ENCODE measurements around the gene MVB12B. TPM values are rescaled to one million over a fixed set of nuclear protein-coding genes. Genes with fewer than 3 reads are reported as not detected.

Gene MVB12B
- total RNA-seq, 2 donors from 2014 or later: 18.6 to 19.7 TPM

DNA sequence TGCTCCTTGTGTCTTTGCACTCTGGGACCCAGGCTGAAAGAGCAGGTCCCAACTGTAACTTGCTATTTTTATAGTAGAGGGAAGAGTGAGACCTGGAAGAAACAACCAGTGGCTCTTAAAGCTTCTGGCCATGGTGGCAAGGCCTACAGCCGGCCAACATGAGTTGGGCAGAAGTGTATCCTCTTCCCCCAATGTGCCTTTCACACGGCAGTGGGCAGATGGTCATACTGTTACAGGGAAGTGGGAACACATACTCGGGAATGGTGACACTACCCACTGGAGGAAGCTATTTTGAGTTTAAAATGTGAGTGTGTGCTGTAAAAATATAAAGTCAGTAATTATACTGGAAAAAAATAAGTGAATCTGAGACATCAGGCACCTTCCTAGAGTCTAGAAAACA lies 116.0 kb downstream of the MVB12B start:
- H3K4me1 ChIP-seq (ENCODE audit: control insufficient read depth, insufficient read depth, low read length): no peaks in the 10 kb centered on the region
- Mint-ChIP-seq H3K4me1 (no peaks in the 10 kb centered on the region), H3K36me3 (ENCODE audit: low read depth) (peaks cover 1% of the 10 kb centered on the region), H3K27me3 (ENCODE audit: insufficient read depth) (no peaks in the 10 kb centered on the region), H3K9me3 (no peaks in the 10 kb centered on the region), H3K4me3 (no peak overlapping the region), H3K27ac (no peak overlapping the region)
- DNase-seq: no peak
- H3K9ac ChIP-seq (ENCODE audit: extremely low read depth, low read length, poor library complexity, severe bottlenecking): no peak overlapping the region
- no peaks in the 10 kb centered on the region for H3K27me3 ChIP-seq (ENCODE audit: control insufficient read depth, insufficient read depth, low read length, poor library complexity, severe bottlenecking)
- no peaks in the 10 kb centered on the region for H3K9me3 ChIP-seq (ENCODE audit: control insufficient read depth, low read length)
- TF ChIP-seq, protein P1, sequence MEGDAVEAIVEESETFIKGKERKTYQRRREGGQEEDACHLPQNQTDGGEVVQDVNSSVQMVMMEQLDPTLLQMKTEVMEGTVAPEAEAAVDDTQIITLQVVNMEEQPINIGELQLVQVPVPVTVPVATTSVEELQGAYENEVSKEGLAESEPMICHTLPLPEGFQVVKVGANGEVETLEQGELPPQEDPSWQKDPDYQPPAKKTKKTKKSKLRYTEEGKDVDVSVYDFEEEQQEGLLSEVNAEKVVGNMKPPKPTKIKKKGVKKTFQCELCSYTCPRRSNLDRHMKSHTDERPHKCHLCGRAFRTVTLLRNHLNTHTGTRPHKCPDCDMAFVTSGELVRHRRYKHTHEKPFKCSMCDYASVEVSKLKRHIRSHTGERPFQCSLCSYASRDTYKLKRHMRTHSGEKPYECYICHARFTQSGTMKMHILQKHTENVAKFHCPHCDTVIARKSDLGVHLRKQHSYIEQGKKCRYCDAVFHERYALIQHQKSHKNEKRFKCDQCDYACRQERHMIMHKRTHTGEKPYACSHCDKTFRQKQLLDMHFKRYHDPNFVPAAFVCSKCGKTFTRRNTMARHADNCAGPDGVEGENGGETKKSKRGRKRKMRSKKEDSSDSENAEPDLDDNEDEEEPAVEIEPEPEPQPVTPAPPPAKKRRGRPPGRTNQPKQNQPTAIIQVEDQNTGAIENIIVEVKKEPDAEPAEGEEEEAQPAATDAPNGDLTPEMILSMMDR (conservative IDR thresholded peaks at IDR 0.05): no peak
- H3K36me3 ChIP-seq (ENCODE audit: control insufficient read depth, insufficient read depth, low read length): no peaks in the 10 kb centered on the region
- no peak overlapping the region for H3K27ac ChIP-seq (ENCODE audit: low read depth, low read length)
- H3K4me3 ChIP-seq (ENCODE audit: low read length): no peak overlapping the region
- 92 to 93% methylated on average over 3 of the region's 3 CpGs for WGBS, 2 experiments (ENCODE audit: insufficient coverage in 1 of 2, insufficient read length in 1 of 2)

DNA sequence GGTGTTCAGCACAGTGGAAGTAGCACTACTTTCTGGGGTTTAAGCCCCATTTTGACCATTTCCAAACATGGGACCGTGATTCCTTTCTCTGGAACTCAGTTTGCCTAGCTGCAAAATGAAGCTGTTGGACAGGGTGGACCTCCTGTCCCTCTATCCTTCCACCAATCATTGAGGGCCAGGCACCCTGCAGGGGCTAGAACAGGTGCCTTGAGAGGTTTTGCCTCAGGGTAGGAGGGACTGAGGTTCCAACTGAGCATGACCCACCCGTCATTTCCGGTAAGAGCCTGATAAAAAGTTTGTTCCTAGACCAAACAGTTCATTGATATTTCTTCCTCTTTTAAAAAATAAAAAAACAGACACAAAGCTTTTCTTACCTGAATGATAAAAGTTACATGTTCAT lies 116.5 kb downstream of the MVB12B start:
- DNase-seq: no peak
- no peaks in the 10 kb centered on the region for H3K4me1 Mint-ChIP-seq
- TF ChIP-seq, protein P1 (conservative IDR thresholded peaks at IDR 0.05): no peak
- no peak overlapping the region for H3K27ac Mint-ChIP-seq
- Histone ChIP-seq H3K27ac (ENCODE audit: low read depth, low read length) (no peak overlapping the region), H3K4me1 (ENCODE audit: control insufficient read depth, insufficient read depth, low read length) (no peaks in the 10 kb centered on the region), H3K9ac (ENCODE audit: extremely low read depth, low read length, poor library complexity, severe bottlenecking) (no peak overlapping the region), H3K27me3 (ENCODE audit: control insufficient read depth, insufficient read depth, low read length, poor library complexity, severe bottlenecking) (no peaks in the 10 kb centered on the region), H3K4me3 (ENCODE audit: low read length) (no peak overlapping the region), H3K36me3 (ENCODE audit: control insufficient read depth, insufficient read depth, low read length) (no peaks in the 10 kb centered on the region), H3K9me3 (ENCODE audit: control insufficient read depth, low read length) (no peaks in the 10 kb centered on the region)
- WGBS, 2 experiments (ENCODE audit: insufficient coverage in 1 of 2, insufficient read length in 1 of 2): 0 to 60% methylated on average over 1 to 3 of the region's 3 CpGs
- H3K9me3 Mint-ChIP-seq: no peaks in the 10 kb centered on the region
- H3K27me3 Mint-ChIP-seq (ENCODE audit: insufficient read depth): no peaks in the 10 kb centered on the region
- peaks cover 2% of the 10 kb centered on the region for H3K36me3 Mint-ChIP-seq (ENCODE audit: low read depth)
- H3K4me3 Mint-ChIP-seq: no peak overlapping the region

DNA sequence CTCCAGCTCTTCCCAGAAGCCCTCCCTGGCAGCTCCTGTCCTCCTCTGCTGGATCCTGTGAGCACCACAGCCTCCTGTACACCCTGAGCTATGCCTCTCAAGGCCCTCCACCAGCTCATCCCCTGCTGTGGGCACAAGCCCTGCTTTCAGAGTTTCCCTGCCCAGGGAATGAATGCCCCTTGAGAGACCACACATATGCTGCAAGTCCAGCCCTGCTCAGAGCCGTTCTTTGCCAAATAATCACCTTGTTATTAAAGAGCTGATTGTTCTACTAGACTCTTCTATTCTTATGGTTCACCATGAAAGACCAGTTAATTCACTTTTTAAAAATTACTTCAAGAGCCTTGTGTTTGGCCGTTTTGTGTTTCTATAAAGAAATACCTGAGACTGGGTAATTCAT lies 121.5 kb downstream of the MVB12B start:
- TF ChIP-seq, protein P1 (conservative IDR thresholded peaks at IDR 0.05): no peak
- no peak overlapping the region for H3K27ac ChIP-seq (ENCODE audit: low read depth, low read length)
- no peak overlapping the region for H3K4me3 ChIP-seq (ENCODE audit: low read length)
- H3K27me3 ChIP-seq (ENCODE audit: control insufficient read depth, insufficient read depth, low read length, poor library complexity, severe bottlenecking): no peaks in the 10 kb centered on the region
- no peak for DNase-seq
- Mint-ChIP-seq H3K9me3 (no peaks in the 10 kb centered on the region), H3K27ac (no peak overlapping the region), H3K4me3 (no peak overlapping the region), H3K4me1 (peaks cover 9% of the 10 kb centered on the region), H3K27me3 (ENCODE audit: insufficient read depth) (no peaks in the 10 kb centered on the region), H3K36me3 (ENCODE audit: low read depth) (peaks cover 2% of the 10 kb centered on the region)
- 78 to 87% methylated on average over 1 to 2 of the region's 2 CpGs for WGBS, 2 experiments (ENCODE audit: insufficient coverage in 1 of 2, insufficient read length in 1 of 2)
- no peaks in the 10 kb centered on the region for H3K36me3 ChIP-seq (ENCODE audit: control insufficient read depth, insufficient read depth, low read length)
- no peak overlapping the region for H3K9ac ChIP-seq (ENCODE audit: extremely low read depth, low read length, poor library complexity, severe bottlenecking)
- no peaks in the 10 kb centered on the region for H3K9me3 ChIP-seq (ENCODE audit: control insufficient read depth, low read length)
- H3K4me1 ChIP-seq (ENCODE audit: control insufficient read depth, insufficient read depth, low read length): no peaks in the 10 kb centered on the region

Measured in endodermal cell (in vitro differentiated cells).